Thyroid gland (tissue), 4 donors: ENCODE results near the gene FCGR1A. TPM values are rescaled to one million over a fixed set of nuclear protein-coding genes. Genes with fewer than 3 reads are reported as not detected.
"Not testable (repeated sequence)": the region's sequence is repeated elsewhere in the genome, so short reads cannot be mapped to it uniquely, and the experiment has no call there.

ENCODE experiments used
- DNase-seq, 2 donors: peaks; one replicate each; pipeline ENCODE4 v3.0.0-alpha.2; 2019
- H3K27ac ChIP-seq, 3 donors: fragments of 200-600 bp; sonication (generic); 1 replicate in 2 of 3; 2 replicates in 1 of 3; pipeline ENCODE4 v1.5.1; 2016 to 2019; ENCODE audit warnings: mild to moderate bottlenecking in 1 of 3, moderate library complexity in 1 of 3
- H3K27me3 ChIP-seq: fragments of 200-600 bp; sonication (generic); one replicate; pipeline ENCODE4 v1.5.1; 2019
- H3K36me3 ChIP-seq, 2 donors: fragments of 200-600 bp; sonication (generic); one replicate each; pipeline ENCODE4 v1.5.1; 2016 to 2019
- H3K4me1 ChIP-seq, 2 donors: fragments of 200-600 bp; sonication (generic); one replicate each; pipeline ENCODE4 v1.5.1; 2017 to 2019
- H3K4me3 ChIP-seq, 3 donors: fragments of 200-600 bp; sonication (generic); replicated peaks in 1 of 3; 1 replicate in 2 of 3; 2 replicates in 1 of 3; pipeline ENCODE4 v1.5.1; 2016; ENCODE audit warnings: mild to moderate bottlenecking in 1 of 3
- H3K9me3 ChIP-seq: fragments of 200-600 bp; sonication (generic); one replicate; pipeline ENCODE4 v1.5.1; 2017
- WGBS, 2 donors: methylation state at CpG; one replicate each; pipeline ENCODE4 v1.1.5; 2017; 5-methylcytosine and 5-hydroxymethylcytosine counted together
- intact Hi-C: fragments of 100-400 bp; cut with DNase I; formaldehyde crosslinking; loops from one replicate; pipeline ENCODE4 v1.15.1; 2023
- total RNA-seq, 4 donors: library from RNA; depleted of rRNA; stranded (reverse); fragments of >200 nt; gene quantifications; one replicate each; pipeline ENCODE4 v1.2.3, GENCODE V29; 2016

The FCGR1A gene
- 10 to 100 TPM in 1 of 4 donors, 1 to 10 TPM in 3; 2.1 to 13.5 (median 2.4) TPM for total RNA-seq

DNA sequence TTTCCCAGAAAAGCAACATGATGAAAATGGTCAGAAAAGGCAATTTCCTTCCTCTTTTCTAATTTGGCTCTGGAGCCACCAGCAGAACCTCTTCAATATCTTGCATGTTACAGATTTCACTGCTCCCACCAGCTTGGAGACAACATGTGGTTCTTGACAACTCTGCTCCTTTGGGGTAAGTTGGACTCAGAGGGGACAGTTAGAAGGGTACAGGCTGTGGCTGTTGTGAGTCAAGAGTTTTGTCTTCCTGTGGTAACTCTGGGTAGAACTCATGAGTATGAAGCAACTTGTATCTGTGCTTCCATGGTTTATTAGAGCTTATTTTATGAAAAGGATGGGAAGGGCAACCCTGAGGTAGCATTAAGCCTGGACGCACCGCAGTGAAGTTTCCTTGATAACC, at the start of gene FCGR1A:
Gene FCGR1A (plus strand): TSS at position 95 of the 400 bp plus-strand sequence. CDS start 50 bp downstream, at position 145.
- DNase-seq, H3K9me3 ChIP-seq, H3K27ac ChIP-seq, H3K36me3 ChIP-seq, intact Hi-C loops, H3K4me3 ChIP-seq, H3K4me1 ChIP-seq, H3K27me3 ChIP-seq: not testable (repeated sequence)
- WGBS, 2 donors = no CpG with 5 or more reads among the region's 2 CpGs

GRCh38 chr1:149732781-149733180, 49.7 kb upstream of the FCGR1A start:
- H3K27me3 ChIP-seq, H3K9me3 ChIP-seq, H3K27ac ChIP-seq, H3K36me3 ChIP-seq, H3K4me1 ChIP-seq, H3K4me3 ChIP-seq, DNase-seq, intact Hi-C loops: not testable (repeated sequence)
- WGBS, 2 donors = 40 to 60% methylated on average over 1 of the region's 2 CpGs

GRCh38 chr1:149734692-149735091, 47.8 kb upstream of the FCGR1A start:
- H3K9me3 ChIP-seq, H3K27me3 ChIP-seq, H3K4me3 ChIP-seq, H3K27ac ChIP-seq, DNase-seq, H3K4me1 ChIP-seq, H3K36me3 ChIP-seq, intact Hi-C loops: not testable (repeated sequence)
- 88 to 100% methylated on average over 1 of the region's 1 CpG for WGBS, 2 donors

DNA sequence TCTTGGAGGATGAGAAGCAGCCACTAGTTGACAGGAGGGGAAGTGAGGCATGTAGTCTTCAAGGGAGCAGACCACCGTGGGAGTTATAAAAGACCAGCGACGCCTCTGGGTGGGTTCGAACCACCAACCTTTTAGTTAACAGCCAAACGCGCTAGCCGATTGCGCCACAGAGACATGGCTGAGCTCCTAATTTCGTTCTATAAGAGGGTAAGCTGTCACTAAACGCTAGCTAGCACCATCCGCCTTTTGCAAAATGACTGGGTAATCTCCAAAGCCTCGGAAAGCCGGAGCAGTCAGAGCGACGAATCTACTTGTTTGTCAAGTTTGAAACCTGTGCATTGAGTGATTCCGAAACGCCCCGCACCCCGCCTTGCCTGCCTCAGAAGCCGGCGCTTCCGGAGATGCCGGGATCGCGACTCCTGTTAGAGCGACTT, 42.3 kb upstream of the FCGR1A start:
- H3K27me3 ChIP-seq, H3K27ac ChIP-seq, H3K9me3 ChIP-seq, H3K36me3 ChIP-seq, H3K4me1 ChIP-seq, intact Hi-C loops, H3K4me3 ChIP-seq: not testable (repeated sequence)
- 5 to 21% methylated on average over 8 to 26 of the region's 26 CpGs for WGBS, 2 donors
- peak; percentile 4 to 12 for DNase-seq

- H3K27ac ChIP-seq, H3K27me3 ChIP-seq, DNase-seq, intact Hi-C loops, H3K36me3 ChIP-seq, H3K4me3 ChIP-seq, H3K4me1 ChIP-seq, H3K9me3 ChIP-seq: not testable (repeated sequence)
- WGBS, 2 donors = 38 to 63% methylated on average over 8 of the region's 13 CpGs
Measured at GRCh38 chr1:149740590-149741230, 41.8 kb upstream of the FCGR1A start.

DNA sequence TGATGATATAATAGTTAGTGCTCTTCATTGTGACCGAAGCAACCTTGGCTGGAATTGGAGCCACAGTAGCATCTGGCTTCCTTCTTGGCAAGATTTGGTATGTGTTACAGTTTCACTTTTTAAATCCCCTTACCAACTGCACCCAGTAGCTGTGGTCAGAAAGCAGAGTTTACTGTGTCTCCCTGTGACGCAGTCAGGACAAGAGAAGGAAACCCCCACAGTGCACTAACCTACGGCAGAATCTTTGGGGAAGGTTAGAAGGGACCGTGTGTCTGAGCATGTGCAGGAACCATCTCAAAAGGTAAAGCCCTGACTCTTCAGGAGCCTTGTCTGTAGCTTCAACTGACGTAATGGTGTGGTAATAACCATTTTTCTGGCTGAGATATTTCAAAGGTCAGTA, 40.6 kb upstream of the FCGR1A start:
- DNase-seq, H3K27ac ChIP-seq, H3K27me3 ChIP-seq, H3K36me3 ChIP-seq, intact Hi-C loops, H3K4me3 ChIP-seq, H3K4me1 ChIP-seq, H3K9me3 ChIP-seq: not testable (repeated sequence)
- WGBS, 2 donors = 100% methylated on average over 1 of the region's 5 CpGs

- WGBS, 2 donors = 32 to 47% methylated on average over 5 to 7 of the region's 41 CpGs
- H3K27ac ChIP-seq, H3K9me3 ChIP-seq, H3K36me3 ChIP-seq, H3K27me3 ChIP-seq, H3K4me3 ChIP-seq, intact Hi-C loops, H3K4me1 ChIP-seq: not testable (repeated sequence)
- DNase-seq = peak; percentile 10 to 37
Measured at GRCh38 chr1:149746463-149747356, 35.8 kb upstream of the FCGR1A start.

GRCh38 chr1:149747359-149748143, 34.9 kb upstream of the FCGR1A start:
- H3K27ac ChIP-seq, H3K4me1 ChIP-seq, H3K9me3 ChIP-seq, H3K36me3 ChIP-seq, intact Hi-C loops, H3K4me3 ChIP-seq, DNase-seq, H3K27me3 ChIP-seq: not testable (repeated sequence)
- WGBS, 2 donors = 51 to 70% methylated on average over 13 to 24 of the region's 40 CpGs

DNA sequence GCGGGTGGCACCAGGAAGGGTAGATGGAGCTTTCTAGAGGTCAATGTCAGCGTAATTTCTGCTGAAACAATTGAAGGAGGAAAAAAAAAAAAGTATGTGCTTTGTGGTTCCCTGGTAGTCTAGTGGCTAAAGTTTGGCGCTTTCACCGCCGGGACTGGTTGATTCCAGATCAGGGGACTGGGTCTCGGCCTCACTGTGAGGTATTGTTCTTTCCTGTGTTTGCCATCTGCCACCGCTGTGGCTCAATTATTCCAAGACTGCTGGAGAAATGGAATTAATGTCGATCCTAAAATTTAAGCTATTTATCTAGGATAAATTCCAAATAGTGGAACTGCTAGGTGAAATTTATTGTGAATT, 34.4 kb upstream of the FCGR1A start:
- intact Hi-C loops, H3K4me3 ChIP-seq, H3K27ac ChIP-seq, H3K27me3 ChIP-seq, H3K36me3 ChIP-seq, H3K9me3 ChIP-seq, DNase-seq, H3K4me1 ChIP-seq: not testable (repeated sequence)
- WGBS, 2 donors = 38 to 70% methylated on average over 8 of the region's 8 CpGs

- H3K9me3 ChIP-seq, H3K4me3 ChIP-seq, H3K27ac ChIP-seq, H3K4me1 ChIP-seq, H3K27me3 ChIP-seq, DNase-seq, H3K36me3 ChIP-seq, intact Hi-C loops: not testable (repeated sequence)
- 32 to 43% methylated on average over 1 to 2 of the region's 2 CpGs for WGBS, 2 donors
Measured at GRCh38 chr1:149750562-149750961, 31.9 kb upstream of the FCGR1A start.

DNA sequence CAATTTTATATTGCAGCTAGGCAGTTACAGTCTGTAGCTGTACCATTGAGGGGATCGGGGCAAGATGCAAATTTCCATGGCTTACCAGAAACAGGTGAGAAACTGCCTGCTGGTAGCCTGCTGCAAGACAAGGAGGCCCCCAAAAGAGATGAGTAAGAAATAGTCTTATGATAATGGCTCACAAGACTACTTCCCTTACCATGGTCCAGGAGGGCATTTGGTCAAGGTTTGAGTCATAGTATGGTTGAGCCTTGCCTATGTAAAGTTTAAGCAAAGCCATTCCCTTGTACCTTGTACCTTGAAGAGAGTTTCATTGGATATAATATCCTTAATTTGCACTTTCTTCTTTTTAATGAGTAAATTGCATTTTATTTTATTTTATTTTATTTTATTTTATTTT, 30.3 kb upstream of the FCGR1A start:
- H3K4me1 ChIP-seq, H3K4me3 ChIP-seq, H3K9me3 ChIP-seq, intact Hi-C loops, DNase-seq, H3K36me3 ChIP-seq, H3K27ac ChIP-seq, H3K27me3 ChIP-seq: not testable (repeated sequence)
- 100% methylated on average over 1 of the region's 1 CpG for WGBS, 2 donors

GRCh38 chr1:149753466-149753865, 29.0 kb upstream of the FCGR1A start:
- DNase-seq, H3K27ac ChIP-seq, H3K36me3 ChIP-seq, H3K9me3 ChIP-seq, H3K4me3 ChIP-seq, intact Hi-C loops, H3K27me3 ChIP-seq, H3K4me1 ChIP-seq: not testable (repeated sequence)
- WGBS, 2 donors = 35 to 73% methylated on average over 1 to 2 of the region's 2 CpGs
